ENCODE measurements around the gene CLSTN3.

CLSTN3 gene

GRCh38 chr12:7123806-7124522, 6.2 kb upstream of the CLSTN3 start:
- POLR2A ChIA-PET, result no interaction called here

DNA sequence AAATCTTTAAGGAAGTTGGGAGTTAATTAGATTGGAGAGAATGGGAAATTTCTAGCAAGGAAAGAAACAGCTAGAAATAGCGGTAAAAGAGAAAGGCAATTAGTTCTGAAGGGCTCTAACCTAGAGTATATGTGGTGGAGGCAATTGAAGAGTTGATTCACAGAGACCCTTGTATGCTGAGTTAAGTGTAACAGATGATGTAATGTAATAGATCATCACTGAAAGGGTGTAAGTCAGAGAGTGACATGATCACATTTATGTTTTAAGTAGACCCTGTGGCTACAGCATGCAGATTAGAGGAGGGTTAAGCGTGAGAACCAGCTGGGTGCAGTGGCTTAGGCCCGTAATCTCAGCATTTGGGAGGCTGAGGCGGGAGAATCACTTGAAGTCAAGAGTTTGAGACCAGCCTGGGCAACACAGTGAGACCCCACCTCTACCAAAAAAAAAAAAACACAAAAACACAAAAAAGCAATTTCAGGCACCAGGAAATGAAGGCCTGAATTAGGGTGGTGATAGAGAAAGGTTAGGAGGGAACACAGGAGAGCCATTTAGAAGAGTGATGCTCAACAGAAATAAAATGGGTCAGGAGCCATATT, 4.4 kb upstream of the CLSTN3 start:
- no peak for DNase-seq (ENCODE audit: low read depth, low spot score)
- POLR2A ChIA-PET, result no interaction called here
- TF ChIP-seq, protein P1, sequence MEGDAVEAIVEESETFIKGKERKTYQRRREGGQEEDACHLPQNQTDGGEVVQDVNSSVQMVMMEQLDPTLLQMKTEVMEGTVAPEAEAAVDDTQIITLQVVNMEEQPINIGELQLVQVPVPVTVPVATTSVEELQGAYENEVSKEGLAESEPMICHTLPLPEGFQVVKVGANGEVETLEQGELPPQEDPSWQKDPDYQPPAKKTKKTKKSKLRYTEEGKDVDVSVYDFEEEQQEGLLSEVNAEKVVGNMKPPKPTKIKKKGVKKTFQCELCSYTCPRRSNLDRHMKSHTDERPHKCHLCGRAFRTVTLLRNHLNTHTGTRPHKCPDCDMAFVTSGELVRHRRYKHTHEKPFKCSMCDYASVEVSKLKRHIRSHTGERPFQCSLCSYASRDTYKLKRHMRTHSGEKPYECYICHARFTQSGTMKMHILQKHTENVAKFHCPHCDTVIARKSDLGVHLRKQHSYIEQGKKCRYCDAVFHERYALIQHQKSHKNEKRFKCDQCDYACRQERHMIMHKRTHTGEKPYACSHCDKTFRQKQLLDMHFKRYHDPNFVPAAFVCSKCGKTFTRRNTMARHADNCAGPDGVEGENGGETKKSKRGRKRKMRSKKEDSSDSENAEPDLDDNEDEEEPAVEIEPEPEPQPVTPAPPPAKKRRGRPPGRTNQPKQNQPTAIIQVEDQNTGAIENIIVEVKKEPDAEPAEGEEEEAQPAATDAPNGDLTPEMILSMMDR (IDR thresholded peaks at IDR 0.05; ENCODE audit: insufficient read depth, low read length, missing control alignments), result no peak
- CTCF ChIA-PET, result interaction anchor here (0.8 to 12.6 kb wide), 5 partner anchors 9 to 202 kb away, joined by 3 to 158 read pairs (median 8); partner anchors contain the start of genes C1RL and C1S
- no peak overlapping the region for H3K4me3 ChIP-seq (ENCODE audit: low read depth, low read length)

More at GRCh38 chr12:7123806-7124522, 6.2 kb upstream of the CLSTN3 start:
- H3K4me3 ChIP-seq (ENCODE audit: low read depth, low read length), result no peak overlapping the region
- TF ChIP-seq, protein P1 (IDR thresholded peaks at IDR 0.05; ENCODE audit: insufficient read depth, low read length, missing control alignments), result no peak
- CTCF ChIA-PET, result interaction anchor here (1.4 to 12.6 kb wide), 4 partner anchors 13 to 63 kb away, joined by 4 to 158 read pairs (median 6); partner anchors contain the start of genes C1RL and C1S
- no peak for DNase-seq (ENCODE audit: low read depth, low spot score)

- no peak for DNase-seq (ENCODE audit: low read depth, low spot score)
- CTCF ChIA-PET, result interaction anchor here (5.0 to 12.6 kb wide), 2 partner anchors 15 to 18 kb away, joined by 44 to 158 read pairs; partner anchors contain the start of gene C1RL
- H3K4me3 ChIP-seq (ENCODE audit: low read depth, low read length), result no peak overlapping the region
- POLR2A ChIA-PET, result no interaction called here
- TF ChIP-seq, protein P1 (IDR thresholded peaks at IDR 0.05; ENCODE audit: insufficient read depth, low read length, missing control alignments), result no peak
Measured at GRCh38 chr12:7127916-7128626, 2.1 kb upstream of the CLSTN3 start.

DNA sequence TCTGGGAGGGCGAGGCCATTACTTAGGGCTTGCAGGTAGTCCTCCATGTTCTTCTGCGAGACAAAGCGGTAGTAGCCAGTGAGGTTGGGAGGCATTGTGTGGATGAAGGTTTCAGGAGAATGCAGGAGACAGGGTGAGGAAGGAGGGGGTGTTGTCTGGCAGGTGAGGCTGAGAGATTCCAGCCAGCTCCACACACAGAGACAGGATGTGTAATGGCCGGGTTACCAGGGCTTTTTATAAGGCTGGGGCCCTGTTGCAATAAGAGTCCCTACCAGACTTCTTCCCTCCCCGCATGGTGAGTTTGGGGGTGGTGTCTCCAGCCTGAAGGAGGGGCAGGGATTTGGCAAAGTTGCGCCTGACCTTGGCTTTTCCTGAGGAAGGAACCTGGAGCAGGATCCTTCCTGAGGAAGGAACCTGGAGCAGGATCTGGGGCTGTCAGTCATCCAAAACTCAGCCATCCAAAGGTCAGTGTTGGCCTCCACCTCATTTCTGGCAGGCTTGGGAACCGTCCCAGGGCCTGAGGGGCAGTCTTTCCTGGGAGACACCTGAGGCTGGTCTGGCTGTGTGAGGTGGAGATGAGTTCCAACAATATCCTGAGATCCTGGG, 1.4 kb upstream of the CLSTN3 start, which contains the start of gene RBP5:
Gene RBP5 (minus strand): TSS at position 209 of the 606 bp plus-strand sequence. CDS start 114 bp downstream, at position 95.
- TF ChIP-seq, protein P1 (IDR thresholded peaks at IDR 0.05; ENCODE audit: insufficient read depth, low read length, missing control alignments), result no peak
- POLR2A ChIA-PET, result no interaction called here

GRCh38 chr12:7129287-7129871, 792 bp upstream of the CLSTN3 start:
- POLR2A ChIA-PET, result no interaction called here

More for the DNA sequence above, 1.4 kb upstream of the CLSTN3 start, which contains the start of gene RBP5:
- no peak for DNase-seq (ENCODE audit: low read depth, low spot score)
- H3K4me3 ChIP-seq (ENCODE audit: low read depth, low read length), result peak within 1 kb of the TSS; percentile 81
- CTCF ChIA-PET, result interaction anchor here (1.5 to 12.6 kb wide), 4 partner anchors 14 to 19 kb away, joined by 5 to 158 read pairs (median 25); partner anchors contain the start of gene C1RL

More at GRCh38 chr12:7129287-7129871, 792 bp upstream of the CLSTN3 start:
- CTCF ChIA-PET, result interaction anchor here (0.6 to 5.0 kb wide), 4 partner anchors 14 to 102 kb away, joined by 3 to 44 read pairs (median 6); partner anchors contain the start of gene C1RL
- peak overlapping the region; percentile 81 for H3K4me3 ChIP-seq (ENCODE audit: low read depth, low read length)
- DNase-seq (ENCODE audit: low read depth, low spot score), result no peak
- TF ChIP-seq, protein P1 (IDR thresholded peaks at IDR 0.05; ENCODE audit: insufficient read depth, low read length, missing control alignments), result no peak
